ENCODE data around the gene APOBEC3C. TPM values are rescaled to one million over a fixed set of nuclear protein-coding genes. Genes with fewer than 3 reads are reported as not detected.
"Not testable (repeated sequence)": the region's sequence is repeated elsewhere in the genome, so short reads cannot be mapped to it uniquely, and the experiment has no call there.

Gene APOBEC3C
- total and polyA plus RNA-seq, 2 of the 4 experiments (the other 2 are of a cell fraction): 6.6 to 32.0 TPM

DNA sequence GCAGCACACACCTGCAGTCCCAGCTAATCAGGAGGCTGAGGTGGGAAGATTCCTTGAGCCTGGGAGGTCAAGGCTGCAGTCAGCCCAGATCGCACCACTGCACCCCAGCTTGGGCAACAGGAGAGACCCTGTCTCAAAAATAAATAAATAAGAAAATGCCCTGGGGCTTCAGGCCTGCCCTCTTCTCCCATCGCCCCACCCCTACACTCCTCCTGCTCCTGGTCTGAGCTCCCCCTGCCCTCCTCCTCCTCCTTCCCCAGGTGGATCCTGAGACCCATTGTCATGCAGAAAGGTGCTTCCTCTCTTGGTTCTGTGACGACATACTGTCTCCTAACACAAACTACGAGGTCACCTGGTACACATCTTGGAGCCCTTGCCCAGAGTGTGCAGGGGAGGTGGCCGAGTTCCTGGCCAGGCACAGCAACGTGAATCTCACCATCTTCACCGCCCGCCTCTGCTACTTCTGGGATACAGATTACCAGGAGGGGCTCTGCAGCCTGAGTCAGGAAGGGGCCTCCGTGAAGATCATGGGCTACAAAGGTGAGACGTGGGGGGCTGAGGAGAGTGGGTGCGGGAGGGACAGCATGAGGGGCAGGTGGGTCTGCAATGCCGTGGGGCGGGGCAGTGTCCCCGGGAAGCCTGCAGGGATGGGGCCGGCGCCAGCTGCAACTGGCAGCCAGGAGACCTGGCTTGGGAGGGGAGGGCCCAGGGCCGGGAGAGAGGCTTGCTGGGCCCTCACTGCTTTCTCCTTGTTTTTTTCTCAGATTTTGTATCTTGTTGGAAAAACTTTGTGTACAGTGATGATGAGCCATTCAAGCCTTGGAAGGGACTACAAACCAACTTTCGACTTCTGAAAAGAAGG lies 17.6 kb downstream of the APOBEC3C start:
- ATAC-seq (ENCODE audit: low read depth); dilution Hi-C loops (cut with HindIII; ENCODE audit: low sequenced_read_pairs, unreplicated experiment): not testable (repeated sequence)

DNA sequence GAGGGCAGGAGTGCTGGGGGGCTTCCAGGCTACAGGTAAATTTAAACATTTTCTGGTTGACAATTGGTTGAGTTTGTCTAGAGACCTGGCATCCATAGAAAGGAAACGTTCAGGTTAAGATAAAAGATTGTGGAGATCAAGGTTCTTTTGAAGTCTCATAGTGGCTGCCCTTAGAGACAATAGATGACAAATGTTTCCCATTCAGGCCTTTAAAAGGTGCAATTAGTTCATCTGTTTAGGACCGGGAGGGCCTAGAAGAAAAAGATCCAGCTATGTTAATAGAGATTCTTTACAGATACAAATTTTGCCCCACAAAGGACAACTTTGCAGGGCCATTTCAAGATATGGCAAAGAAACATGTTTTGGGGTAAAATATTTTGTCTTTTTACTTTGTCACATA lies 23.0 kb downstream of the APOBEC3C start:
- WGBS, 2 experiments (ENCODE audit: extremely low coverage in 2 of 2, insufficient read length in 1 of 2): no CpG with 5 or more reads among the region's 2 CpGs
- dilution Hi-C loops (cut with HindIII; ENCODE audit: low sequenced_read_pairs, unreplicated experiment); ATAC-seq (ENCODE audit: low read depth); H3K56ac ChIP-seq (ENCODE audit: extremely low read depth, insufficient read depth, low read length); BruUV-seq (replicated peaks); H4K91ac ChIP-seq (ENCODE audit: insufficient read depth, low read depth, low read length); intact Hi-C loops (cut with micrococcal nuclease); H2BK15ac ChIP-seq (ENCODE audit: low read depth, low read length); H3K9me3 ChIP-seq (ENCODE audit: control insufficient read depth, insufficient read depth, low read length); H3K4me2 ChIP-seq (ENCODE audit: low read depth, low read length); H3K14ac ChIP-seq (replicated peaks; ENCODE audit: low read depth, low read length); H2AFZ ChIP-seq (replicated peaks; ENCODE audit: low read length, poor library complexity); H3K23ac ChIP-seq (ENCODE audit: low read depth, low read length); H4K8ac ChIP-seq (ENCODE audit: low read depth in 2 of 2, low read length in 2 of 2); CTCF ChIA-PET; H4K20me1 ChIP-seq (ENCODE audit: insufficient read depth, low read length); H3K4ac ChIP-seq (ENCODE audit: low read depth, low read length); H2AK9ac ChIP-seq (replicated peaks; ENCODE audit: low read depth, low read length, poor library complexity); in situ Hi-C loops (cut with MboI; ENCODE audit: low sequenced_read_pairs); H2AK5ac ChIP-seq (ENCODE audit: low read depth, low read length); H3K9ac ChIP-seq (ENCODE audit: low read depth, low read length); H3K27ac ChIP-seq (ENCODE audit: insufficient read depth, low read length); H3K36me3 ChIP-seq (ENCODE audit: control insufficient read depth, insufficient read depth, low read length); H3K27me3 ChIP-seq (ENCODE audit: control insufficient read depth, insufficient read depth, low read length); H2BK120ac ChIP-seq (ENCODE audit: low read depth, low read length); H2BK20ac ChIP-seq (ENCODE audit: low read depth, low read length); H2BK5ac ChIP-seq (ENCODE audit: low read depth, low read length, poor library complexity, severe bottlenecking); H3K4me1 ChIP-seq (ENCODE audit: control insufficient read depth, insufficient read depth, low read length); H3K4me3 ChIP-seq (ENCODE audit: insufficient read depth, low read depth, low read length); H3K9me1 ChIP-seq (ENCODE audit: insufficient read depth, low read length); DNase-seq; H4K5ac ChIP-seq (ENCODE audit: low read depth, low read length); POLR2A ChIA-PET (ENCODE audit: unreplicated experiment); H3K18ac ChIP-seq (ENCODE audit: low read depth, low read length): not testable (repeated sequence)
- peaks cover 11% of the 10 kb centered on the region in 2 experiments for H3K79me1 ChIP-seq (ENCODE audit: low read depth in 1 of 2, low read length in 2 of 2)

More for the DNA sequence above, 17.6 kb downstream of the APOBEC3C start:
- POLR2A ChIA-PET (ENCODE audit: unreplicated experiment); in situ Hi-C loops (cut with MboI; ENCODE audit: low sequenced_read_pairs); H3K18ac ChIP-seq (ENCODE audit: low read depth, low read length); BruUV-seq (replicated peaks); H3K9me1 ChIP-seq (ENCODE audit: insufficient read depth, low read length); H3K36me3 ChIP-seq (ENCODE audit: control insufficient read depth, insufficient read depth, low read length); H4K8ac ChIP-seq (ENCODE audit: low read depth in 2 of 2, low read length in 2 of 2); H3K79me1 ChIP-seq (ENCODE audit: low read depth in 1 of 2, low read length in 2 of 2); H3K27me3 ChIP-seq (ENCODE audit: control insufficient read depth, insufficient read depth, low read length); H4K20me1 ChIP-seq (ENCODE audit: insufficient read depth, low read length); H2AK5ac ChIP-seq (ENCODE audit: low read depth, low read length); H3K4me3 ChIP-seq (ENCODE audit: insufficient read depth, low read depth, low read length); CTCF ChIA-PET; H2BK120ac ChIP-seq (ENCODE audit: low read depth, low read length); DNase-seq; H3K4me2 ChIP-seq (ENCODE audit: low read depth, low read length); H3K14ac ChIP-seq (replicated peaks; ENCODE audit: low read depth, low read length); H3K4ac ChIP-seq (ENCODE audit: low read depth, low read length); H3K4me1 ChIP-seq (ENCODE audit: control insufficient read depth, insufficient read depth, low read length); H2BK15ac ChIP-seq (ENCODE audit: low read depth, low read length); H2AK9ac ChIP-seq (replicated peaks; ENCODE audit: low read depth, low read length, poor library complexity); H3K9me3 ChIP-seq (ENCODE audit: control insufficient read depth, insufficient read depth, low read length); H3K9ac ChIP-seq (ENCODE audit: low read depth, low read length); H2BK20ac ChIP-seq (ENCODE audit: low read depth, low read length); H2AFZ ChIP-seq (replicated peaks; ENCODE audit: low read length, poor library complexity); intact Hi-C loops (cut with micrococcal nuclease); H4K91ac ChIP-seq (ENCODE audit: insufficient read depth, low read depth, low read length); H3K23ac ChIP-seq (ENCODE audit: low read depth, low read length); H3K56ac ChIP-seq (ENCODE audit: extremely low read depth, insufficient read depth, low read length); H3K27ac ChIP-seq (ENCODE audit: insufficient read depth, low read length); H2BK5ac ChIP-seq (ENCODE audit: low read depth, low read length, poor library complexity, severe bottlenecking); H4K5ac ChIP-seq (ENCODE audit: low read depth, low read length): not testable (repeated sequence)
- 33% methylated on average over 1 of the region's 18 CpGs; no CpG with 5 or more reads in 1 of the 2 experiments for WGBS, 2 experiments (ENCODE audit: extremely low coverage in 2 of 2, insufficient read length in 1 of 2)
